Small intestine (tissue), 7 donors: ENCODE measurements around the gene USP48. TPM values are rescaled to one million over a fixed set of nuclear protein-coding genes. Genes with fewer than 3 reads are reported as not detected.

ENCODE experiments used
- DNase-seq, 2 donors: peaks; one replicate each; pipeline versions ENCODE4 v3.0.0 to v3.0.0-alpha.2; 2013
- FAIRE-seq: peaks from 2 replicates; lab custom pipeline; 2012; peaks lifted over from hg19 to GRCh38; lab: Jason Lieb, UNC
- H3K27ac ChIP-seq, 3 donors: one replicate each; pipeline ENCODE4 v1.5.1; 2013; ENCODE audit warnings: low read length in 2 of 3, mild to moderate bottlenecking in 2 of 3, control low read depth in 1 of 3, inconsistent platforms in 1 of 3, low read depth in 1 of 3, moderate library complexity in 1 of 3
- H3K27me3 ChIP-seq, 3 donors: one replicate each; pipeline ENCODE4 v1.6.1; 2013; ENCODE audit warnings: low read length in 3 of 3, inconsistent platforms in 1 of 3; ENCODE audit not compliant: control insufficient read depth in 3 of 3, insufficient read depth in 3 of 3
- H3K36me3 ChIP-seq, 3 donors: one replicate each; pipeline ENCODE4 v1.6.1; 2013; ENCODE audit warnings: low read length in 3 of 3, inconsistent platforms in 1 of 3, low read depth in 1 of 3, mild to moderate bottlenecking in 1 of 3, moderate library complexity in 1 of 3; ENCODE audit not compliant: control insufficient read depth in 3 of 3, insufficient read depth in 2 of 3
- H3K4me1 ChIP-seq, 3 donors: one replicate each; pipeline ENCODE4 v1.6.1; 2013; ENCODE audit warnings: low read length in 2 of 3, inconsistent platforms in 1 of 3, low read depth in 1 of 3, mild to moderate bottlenecking in 1 of 3, moderate library complexity in 1 of 3; ENCODE audit not compliant: control insufficient read depth in 3 of 3, insufficient read depth in 2 of 3
- H3K4me3 ChIP-seq, 3 donors: one replicate each; pipeline ENCODE4 v1.5.1; 2013; ENCODE audit warnings: low read length in 3 of 3, control low read depth in 1 of 3, inconsistent platforms in 1 of 3, low read depth in 1 of 3, mild to moderate bottlenecking in 1 of 3, moderate library complexity in 1 of 3
- H3K9me3 ChIP-seq, 2 donors: one replicate each; pipeline ENCODE4 v1.6.1; 2013; ENCODE audit warnings: low read depth in 1 of 2, low read length in 1 of 2; ENCODE audit not compliant: control insufficient read depth in 2 of 2, insufficient read depth in 1 of 2
- WGBS, 3 donors: extraction: QIAGEN DNeasy Blood & Tissue Kit; methylation state at CpG; one replicate each; pipeline ENCODE4 v1.1.7; 2013; 5-methylcytosine and 5-hydroxymethylcytosine counted together
- polyA plus RNA-seq, 4 donors: library from polyadenylated mRNA; stranded (reverse) in 3 of 4; unstranded in 1 of 4; fragments of 200-250 nt in 3 of 4; fragments of 120-200 nt in 1 of 4; gene quantifications; one replicate each; pipeline versions ENCODE4 v1.2.1 to v1.2.3, GENCODE V29; 2013
- donor health status: healthy with polysubstance abuse.
- donor health status: control.
- donor health status: control.
- donor health status: Bipolar disorder and iron deficiency.
- donor health status: healthy.

The USP48 gene
- polyA plus RNA-seq, 4 donors: 15.1 to 43.1 (median 17.8) TPM

GRCh38 chr1:21724098-21724497 is 58.9 kb downstream of the USP48 start:
- H3K27ac ChIP-seq: no peak overlapping the region
- H3K4me1 ChIP-seq: peaks cover 0 to 4% (median 0%) of the 10 kb centered on the region in 3 donors
- no peak overlapping the region for H3K4me3 ChIP-seq
- no peak for DNase-seq
- WGBS, 3 donors: 93 to 97% (median 94%) methylated on average over 4 of the region's 4 CpGs
- FAIRE-seq: no peak
- H3K36me3 ChIP-seq: peaks cover 10 to 31% (median 12%) of the 10 kb centered on the region in 3 donors
- no peaks in the 10 kb centered on the region for H3K9me3 ChIP-seq
- H3K27me3 ChIP-seq: no peaks in the 10 kb centered on the region

- peaks cover 0 to 4% (median 0%) of the 10 kb centered on the region in 3 donors for H3K4me1 ChIP-seq
- FAIRE-seq (no peak), DNase-seq (peak in 1 of 2 donors; percentile 51)
- WGBS, 3 donors: 57 to 75% (median 69%) methylated on average over 7 of the region's 7 CpGs
- H3K4me3 ChIP-seq: no peak overlapping the region
- peak overlapping the region in 1 of 3 donors; percentile 8 for H3K27ac ChIP-seq
- H3K9me3 ChIP-seq: no peaks in the 10 kb centered on the region
- H3K36me3 ChIP-seq: peaks cover 11 to 42% (median 14%) of the 10 kb centered on the region in 3 donors
- no peaks in the 10 kb centered on the region for H3K27me3 ChIP-seq
Observed at GRCh38 chr1:21721295-21721985, 61.5 kb downstream of the USP48 start.

- Histone ChIP-seq H3K4me3 (no peak overlapping the region), H3K27ac (no peak overlapping the region), H3K27me3 (no peaks in the 10 kb centered on the region), H3K9me3 (no peaks in the 10 kb centered on the region), H3K4me1 (no peaks in the 10 kb centered on the region), H3K36me3 (peaks cover 19 to 53% (median 20%) of the 10 kb centered on the region in 3 donors)
- WGBS, 3 donors: 82 to 91% (median 82%) methylated on average over 2 of the region's 2 CpGs
- no peak for FAIRE-seq
- no peak for DNase-seq
Observed at GRCh38 chr1:21716169-21716568, 66.8 kb downstream of the USP48 start.

GRCh38 chr1:21707891-21708290 is 75.1 kb downstream of the USP48 start:
- no peaks in the 10 kb centered on the region for H3K27me3 ChIP-seq
- H3K4me1 ChIP-seq: no peaks in the 10 kb centered on the region
- H3K9me3 ChIP-seq: no peaks in the 10 kb centered on the region
- H3K36me3 ChIP-seq: peaks cover 5 to 27% (median 10%) of the 10 kb centered on the region in 3 donors
- no peak overlapping the region for H3K27ac ChIP-seq
- no peak overlapping the region for H3K4me3 ChIP-seq
- 89 to 91% (median 91%) methylated on average over 4 of the region's 4 CpGs for WGBS, 3 donors
- DNase-seq (no peak), FAIRE-seq (no peak)

GRCh38 chr1:21707086-21707840 is 75.7 kb downstream of the USP48 start:
- FAIRE-seq (no peak), DNase-seq (no peak)
- Histone ChIP-seq H3K27ac (no peak overlapping the region), H3K36me3 (peaks cover 5 to 28% (median 10%) of the 10 kb centered on the region in 3 donors), H3K4me3 (no peak overlapping the region), H3K27me3 (no peaks in the 10 kb centered on the region), H3K9me3 (no peaks in the 10 kb centered on the region), H3K4me1 (no peaks in the 10 kb centered on the region)
- 73 to 76% (median 76%) methylated on average over 5 of the region's 5 CpGs for WGBS, 3 donors

- H3K4me3 ChIP-seq: no peak overlapping the region
- H3K4me1 ChIP-seq: no peaks in the 10 kb centered on the region
- no peak overlapping the region for H3K27ac ChIP-seq
- 77 to 91% (median 83%) methylated on average over 8 of the region's 8 CpGs for WGBS, 3 donors
- FAIRE-seq: no peak
- peak in 1 of 2 donors; percentile 9 for DNase-seq
- H3K27me3 ChIP-seq: no peaks in the 10 kb centered on the region
- H3K36me3 ChIP-seq: peaks cover 6 to 29% (median 7%) of the 10 kb centered on the region in 3 donors
- no peaks in the 10 kb centered on the region for H3K9me3 ChIP-seq
Observed at GRCh38 chr1:21706151-21706835, 76.7 kb downstream of the USP48 start.

GRCh38 chr1:21705303-21705980 is 77.5 kb downstream of the USP48 start:
- H3K4me3 ChIP-seq: no peak overlapping the region
- peaks cover 6 to 36% (median 7%) of the 10 kb centered on the region in 3 donors for H3K36me3 ChIP-seq
- no peaks in the 10 kb centered on the region for H3K9me3 ChIP-seq
- WGBS, 3 donors: 71 to 85% (median 75%) methylated on average over 4 of the region's 4 CpGs
- FAIRE-seq (no peak), DNase-seq (no peak)
- no peaks in the 10 kb centered on the region for H3K27me3 ChIP-seq
- H3K4me1 ChIP-seq: no peaks in the 10 kb centered on the region
- H3K27ac ChIP-seq: no peak overlapping the region

GRCh38 chr1:21704145-21704544 is 78.8 kb downstream of the USP48 start:
- 51 to 72% (median 64%) methylated on average over 5 of the region's 5 CpGs for WGBS, 3 donors
- Histone ChIP-seq H3K27me3 (no peaks in the 10 kb centered on the region), H3K27ac (no peak overlapping the region), H3K4me1 (no peaks in the 10 kb centered on the region), H3K9me3 (no peaks in the 10 kb centered on the region), H3K36me3 (peaks cover 7 to 38% (median 9%) of the 10 kb centered on the region in 3 donors), H3K4me3 (no peak overlapping the region)
- FAIRE-seq (no peak), DNase-seq (no peak)
